HG03064 (cell line): ENCODE data around the gene ARHGAP4.

ENCODE experiments used
- ATAC-seq: cut with Tn5 transposase; IDR thresholded peaks from one replicate; pipeline ENCODE4 v1.9.1; 2021; ENCODE audit warnings: low read depth; ENCODE audit not compliant: unreplicated experiment

ARHGAP4 gene

GRCh38 chrX:153870288-153870690 lies 55.8 kb downstream of the ARHGAP4 start:
- no peak for ATAC-seq

- no peak for ATAC-seq
These were observed 56.4 kb downstream of the ARHGAP4 start for GRCh38 chrX:153869473-153870287.

GRCh38 chrX:153868576-153869472 lies 57.2 kb downstream of the ARHGAP4 start:
- no peak for ATAC-seq

GRCh38 chrX:153867671-153868070 lies 58.4 kb downstream of the ARHGAP4 start:
- no peak for ATAC-seq

GRCh38 chrX:153867139-153867538 lies 58.9 kb downstream of the ARHGAP4 start:
- ATAC-seq, result no peak

GRCh38 chrX:153866302-153867019 lies 59.6 kb downstream of the ARHGAP4 start:
- no peak for ATAC-seq

GRCh38 chrX:153865685-153866084 lies 60.4 kb downstream of the ARHGAP4 start:
- no peak for ATAC-seq

- no peak for ATAC-seq
These were observed 60.8 kb downstream of the ARHGAP4 start for GRCh38 chrX:153865321-153865580.

GRCh38 chrX:153864561-153865320 lies 61.3 kb downstream of the ARHGAP4 start:
- no peak for ATAC-seq

- ATAC-seq, result no peak
These were observed 62.0 kb downstream of the ARHGAP4 start for GRCh38 chrX:153864101-153864500.

- ATAC-seq, result no peak
These were observed 62.6 kb downstream of the ARHGAP4 start for GRCh38 chrX:153863251-153863991.

- no peak for ATAC-seq
These were observed 63.5 kb downstream of the ARHGAP4 start for GRCh38 chrX:153862369-153863250.

GRCh38 chrX:153861733-153862310 lies 64.2 kb downstream of the ARHGAP4 start:
- no peak for ATAC-seq

GRCh38 chrX:153861151-153861550 lies 64.9 kb downstream of the ARHGAP4 start:
- ATAC-seq, result no peak
